Testis (tissue), 3 donors: Measurements from ENCODE around the gene PIGB. TPM values are rescaled to one million over a fixed set of nuclear protein-coding genes. Genes with fewer than 3 reads are reported as not detected.

Experiments used
- DNase-seq: peaks from one replicate; pipeline ENCODE4 v3.0.0-alpha.2; 2019
- H3K27ac ChIP-seq, 2 donors: fragments of 200-600 bp; sonication (generic); one replicate each; pipeline ENCODE4 v1.5.1; 2019
- H3K27me3 ChIP-seq: fragments of 200-600 bp; sonication (generic); one replicate; pipeline ENCODE4 v1.5.1; 2019
- H3K36me3 ChIP-seq: fragments of 200-600 bp; sonication (generic); one replicate; pipeline ENCODE4 v1.5.1; 2017; ENCODE audit warnings: low read depth; ENCODE audit errors: missing control alignments
- H3K4me1 ChIP-seq: fragments of 200-600 bp; sonication (generic); one replicate; pipeline ENCODE4 v1.5.1; 2019
- H3K4me3 ChIP-seq, 2 donors: fragments of 200-600 bp; sonication (generic); one replicate each; pipeline ENCODE4 v1.5.1; 2017 to 2019
- H3K9me3 ChIP-seq: fragments of 200-600 bp; sonication (generic); one replicate; pipeline ENCODE4 v1.5.1; 2017
- POLR2A ChIP-seq: fragments of 450-650 bp; IDR thresholded peaks from one replicate; pipeline ENCODE4 v1.6.1; 2017; ENCODE audit warnings: antibody characterized with exemption, mild to moderate bottlenecking, moderate library complexity
- intact Hi-C: fragments of 100-400 bp; cut with DNase I; formaldehyde crosslinking; loops from one replicate; pipeline ENCODE4 v1.15.1; 2023; ENCODE audit warnings: low total_unique reads
- microRNA counts, 2 donors: library from miRNA; unstranded; fragments of <30 nt; microRNA quantifications; one replicate each; lab custom pipeline; 2016
- microRNA-seq, 2 donors: library from miRNA; unstranded; fragments of <30 nt; microRNA quantifications; one replicate each; pipeline ENCODE4, GENCODE V29; 2016; ENCODE audit warnings: borderline number of aligned reads in 2 of 2, borderline replicate concordance in 1 of 2
- polyA plus RNA-seq: library from polyadenylated mRNA; stranded (reverse); fragments of 350-450 nt; fragmentation: Illumina TruSeq; extraction: RNeasy Lipid Tissue Mini Kit (QIAGEN cat#74804); gene quantifications from one replicate; pipeline ENCODE4 v1.2.3, GENCODE V29; 2014; ENCODE audit warnings: low read depth, low replicate concordance; ENCODE audit not compliant: insufficient read depth
- total RNA-seq, 2 donors: library from RNA; depleted of rRNA; stranded (reverse); fragments of >200 nt; gene quantifications; one replicate each; pipeline ENCODE4 v1.2.3, GENCODE V29; 2016
- TF ChIP-seq, protein P1 (sequence below), 3 experiments: fragments of 450-650 bp in 2 of 3; fragments of 200-600 bp in 1 of 3; sonication (generic) in 1 of 3; IDR thresholded peaks; one replicate each; pipeline ENCODE4 v1.5.1; 2016 to 2019; ENCODE audit warnings: antibody characterized with exemption in 3 of 3, mild to moderate bottlenecking in 2 of 3, moderate library complexity in 1 of 3

The PIGB gene
- total and polyA plus RNA-seq, 3 donors from 2014 or later = 12.8 to 14.3 (median 13.7) TPM

DNA sequence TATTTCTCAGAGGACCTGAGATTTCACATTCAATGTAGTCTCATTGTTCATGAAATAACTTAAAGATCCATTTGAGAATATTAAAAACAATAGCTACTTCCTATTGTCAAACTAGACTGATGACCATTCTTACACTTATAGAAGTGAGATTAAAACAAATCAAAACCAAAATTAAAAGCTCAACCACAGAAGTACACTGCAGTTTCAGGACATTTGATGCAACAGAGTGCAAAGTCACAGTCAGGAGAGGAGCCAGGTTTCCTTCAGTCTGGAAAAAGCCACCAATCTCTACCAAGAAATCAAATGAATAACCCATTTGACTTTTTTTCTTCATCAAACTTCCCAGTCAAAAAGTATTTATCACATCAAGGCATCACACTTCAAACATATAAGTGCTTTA, 83.7 kb downstream of the PIGB start:
- Histone ChIP-seq H3K27me3 (no peaks in the 10 kb centered on the region), H3K36me3 (no peaks in the 10 kb centered on the region), H3K9me3 (no peaks in the 10 kb centered on the region), H3K4me3 (no peak overlapping the region), H3K27ac (no peak overlapping the region), H3K4me1 (no peaks in the 10 kb centered on the region)
- intact Hi-C loops = no loop called here
- TF ChIP-seq, protein P1, sequence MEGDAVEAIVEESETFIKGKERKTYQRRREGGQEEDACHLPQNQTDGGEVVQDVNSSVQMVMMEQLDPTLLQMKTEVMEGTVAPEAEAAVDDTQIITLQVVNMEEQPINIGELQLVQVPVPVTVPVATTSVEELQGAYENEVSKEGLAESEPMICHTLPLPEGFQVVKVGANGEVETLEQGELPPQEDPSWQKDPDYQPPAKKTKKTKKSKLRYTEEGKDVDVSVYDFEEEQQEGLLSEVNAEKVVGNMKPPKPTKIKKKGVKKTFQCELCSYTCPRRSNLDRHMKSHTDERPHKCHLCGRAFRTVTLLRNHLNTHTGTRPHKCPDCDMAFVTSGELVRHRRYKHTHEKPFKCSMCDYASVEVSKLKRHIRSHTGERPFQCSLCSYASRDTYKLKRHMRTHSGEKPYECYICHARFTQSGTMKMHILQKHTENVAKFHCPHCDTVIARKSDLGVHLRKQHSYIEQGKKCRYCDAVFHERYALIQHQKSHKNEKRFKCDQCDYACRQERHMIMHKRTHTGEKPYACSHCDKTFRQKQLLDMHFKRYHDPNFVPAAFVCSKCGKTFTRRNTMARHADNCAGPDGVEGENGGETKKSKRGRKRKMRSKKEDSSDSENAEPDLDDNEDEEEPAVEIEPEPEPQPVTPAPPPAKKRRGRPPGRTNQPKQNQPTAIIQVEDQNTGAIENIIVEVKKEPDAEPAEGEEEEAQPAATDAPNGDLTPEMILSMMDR (IDR thresholded peaks at IDR 0.05) = no peak
- no peak for TF ChIP-seq POLR2A
- DNase-seq = no peak

DNA sequence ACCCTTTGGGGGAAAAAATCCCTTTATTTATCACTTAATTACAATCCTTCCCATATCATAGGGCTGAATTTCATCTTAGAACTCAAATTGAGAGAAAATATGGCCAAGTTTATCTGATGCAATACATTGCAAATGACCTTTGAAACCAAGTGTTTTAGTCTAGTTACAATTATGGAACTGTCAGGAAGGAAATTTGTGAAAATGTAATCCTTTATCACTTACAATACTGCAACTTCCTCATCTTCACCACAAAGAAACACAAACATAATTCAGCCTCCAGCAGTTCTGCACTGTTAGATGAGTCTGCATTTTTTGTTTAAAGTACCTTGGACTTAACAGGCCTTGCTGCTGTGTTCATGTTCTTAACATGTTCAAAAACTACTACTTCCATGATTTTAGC, 84.5 kb downstream of the PIGB start:
- Histone ChIP-seq H3K36me3 (no peaks in the 10 kb centered on the region), H3K9me3 (no peaks in the 10 kb centered on the region), H3K27ac (no peak overlapping the region), H3K4me3 (no peak overlapping the region), H3K27me3 (no peaks in the 10 kb centered on the region), H3K4me1 (no peaks in the 10 kb centered on the region)
- no peak for DNase-seq
- intact Hi-C loops = no loop called here
- no peak for TF ChIP-seq POLR2A
- TF ChIP-seq, protein P1 (IDR thresholded peaks at IDR 0.05) = no peak

MicroRNAs encoded within 50 kb of the gene (microRNA counts, 767-probe panel; counts per million panel counts)
- microRNA hsa-miR-628-3p (lab: Ali Mortazavi, UCI) (0 to 152 counts per million in 2 donors), microRNA hsa-miR-628-5p (lab: Ali Mortazavi, UCI) (0 to 152 counts per million in 2 donors)

Small RNAs within 50 kb of the gene (microRNA-seq; reads per million reads assigned to microRNA genes)
- gene MIR628 = 151 to 187 reads per million in 2 donors

Other genes starting within 250 kb of the PIGB start
- 10 to 100 TPM; 47.2 to 48.4 TPM for gene RSL24D1, start 122.3 kb upstream of the PIGB start, total RNA-seq
- gene RSL24D1, start 122.3 kb upstream of the PIGB start, polyA plus RNA-seq = 62.7 TPM
- gene RAB27A, start 29.4 kb upstream of the PIGB start, total RNA-seq = 10 to 100 TPM; 13.1 to 13.7 TPM
- 19.2 TPM for gene RAB27A, start 29.4 kb upstream of the PIGB start, polyA plus RNA-seq
- 10 to 100 TPM; 10.3 to 12.9 TPM for gene PIGBOS1, start 99 bp upstream of the PIGB start, total RNA-seq
- 11.9 TPM for gene PIGBOS1, start 99 bp upstream of the PIGB start, polyA plus RNA-seq
- gene CCPG1, start 89.1 kb downstream of the PIGB start, total RNA-seq = 10 to 100 TPM; 21.6 to 37.1 TPM
- gene CCPG1, start 89.1 kb downstream of the PIGB start, polyA plus RNA-seq = 25.6 TPM
- 1 to 10 TPM; 4.3 to 8.0 TPM for gene PIERCE2, start 89.3 kb downstream of the PIGB start, total RNA-seq
- 16.0 TPM for gene PIERCE2, start 89.3 kb downstream of the PIGB start, polyA plus RNA-seq
- 10 to 100 TPM in 1 of 2 donors, 1 to 10 TPM in 1; 7.9 to 10.3 TPM for gene DNAAF4, start 189.0 kb downstream of the PIGB start, total RNA-seq
- gene DNAAF4, start 189.0 kb downstream of the PIGB start, polyA plus RNA-seq = 5.9 TPM